AG04450 (cell line): Measurements from ENCODE around the gene TEDC2. TPM values are rescaled to one million over a fixed set of nuclear protein-coding genes. Genes with fewer than 3 reads are reported as not detected.
A peak's percentile ranks its signal among the peaks of the same experiment; 100 is the strongest.

Source experiments
- CTCF ChIA-PET: fragments of 300-600, 350-600 bp; formaldehyde crosslinking; extraction: SDS; loops from one replicate; lab custom pipeline; 2022; ENCODE audit warnings: antibody characterized with exemption, inconsistent platforms; lab: Charles Lee
- POLR2A ChIA-PET: fragments of 350-600 bp; formaldehyde crosslinking; extraction: SDS; loops from one replicate; lab custom pipeline; 2021; ENCODE audit warnings: antibody characterized with exemption, inconsistent platforms; lab: Yijun Ruan, JAX
- DNase-seq: peaks from one replicate; pipeline ENCODE4 v3.0.0-alpha.2; 2011; ENCODE audit warnings: low read depth, low spot score
- H3K27ac ChIP-seq: one replicate; pipeline ENCODE4 v1.5.1; 2012; ENCODE audit warnings: low read depth, low read length, control low read depth
- H3K27me3 ChIP-seq: one replicate; pipeline ENCODE4 v1.6.0; 2012; ENCODE audit warnings: low read length; ENCODE audit not compliant: control insufficient read depth, insufficient read depth
- H3K4me3 ChIP-seq: 2 replicates; pipeline ENCODE4 v1.5.1; 2011; ENCODE audit warnings: mild to moderate bottlenecking, low read depth, low read length, control low read depth
- H3K9me3 ChIP-seq: 2 replicates; pipeline ENCODE4 v1.5.1; 2012; ENCODE audit warnings: low read length; ENCODE audit not compliant: control insufficient read depth, insufficient read depth
- CTCF ChIP-seq: IDR thresholded peaks from 2 replicates; pipeline ENCODE4 v1.5.1; 2011; ENCODE audit warnings: low read depth, low read length, control low read depth, inconsistent platforms
- polyA plus RNA-seq: library from polyadenylated mRNA; depleted of rRNA; stranded (reverse); fragments of >200 nt; gene quantifications from 2 replicates; pipeline ENCODE4 v1.2.3, GENCODE V29; 2011

TEDC2 gene
- polyA plus RNA-seq, 1 experiment, result 1.8 TPM

- ChIA-PET POLR2A (interaction anchor here (1.0 to 1.3 kb wide), 5 partner anchors 19 to 289 kb away, joined by 3 to 8 read pairs (median 4); partner anchors contain the start of genes AMDHD2, CCNF and ECI1), CTCF (interaction anchor here (0.5 to 2.6 kb wide), 13 partner anchors 11 to 1969 kb away, joined by 3 to 30 read pairs (median 5); partner anchors contain the start of genes ABCA3, ATP6V0C, CCNF and NTN3)
- H3K27me3 ChIP-seq, result no peaks in the 10 kb centered on the region
- no peak overlapping the region for H3K27ac ChIP-seq
- DNase-seq, result no peak
- no peaks in the 10 kb centered on the region; the same call in 1 of the 2 replicates for H3K9me3 ChIP-seq
- no peak for TF ChIP-seq CTCF
- H3K4me3 ChIP-seq, result no peak overlapping the region
Observed at GRCh38 chr16:2500430-2500917, 40.6 kb downstream of the TEDC2 start.

DNA sequence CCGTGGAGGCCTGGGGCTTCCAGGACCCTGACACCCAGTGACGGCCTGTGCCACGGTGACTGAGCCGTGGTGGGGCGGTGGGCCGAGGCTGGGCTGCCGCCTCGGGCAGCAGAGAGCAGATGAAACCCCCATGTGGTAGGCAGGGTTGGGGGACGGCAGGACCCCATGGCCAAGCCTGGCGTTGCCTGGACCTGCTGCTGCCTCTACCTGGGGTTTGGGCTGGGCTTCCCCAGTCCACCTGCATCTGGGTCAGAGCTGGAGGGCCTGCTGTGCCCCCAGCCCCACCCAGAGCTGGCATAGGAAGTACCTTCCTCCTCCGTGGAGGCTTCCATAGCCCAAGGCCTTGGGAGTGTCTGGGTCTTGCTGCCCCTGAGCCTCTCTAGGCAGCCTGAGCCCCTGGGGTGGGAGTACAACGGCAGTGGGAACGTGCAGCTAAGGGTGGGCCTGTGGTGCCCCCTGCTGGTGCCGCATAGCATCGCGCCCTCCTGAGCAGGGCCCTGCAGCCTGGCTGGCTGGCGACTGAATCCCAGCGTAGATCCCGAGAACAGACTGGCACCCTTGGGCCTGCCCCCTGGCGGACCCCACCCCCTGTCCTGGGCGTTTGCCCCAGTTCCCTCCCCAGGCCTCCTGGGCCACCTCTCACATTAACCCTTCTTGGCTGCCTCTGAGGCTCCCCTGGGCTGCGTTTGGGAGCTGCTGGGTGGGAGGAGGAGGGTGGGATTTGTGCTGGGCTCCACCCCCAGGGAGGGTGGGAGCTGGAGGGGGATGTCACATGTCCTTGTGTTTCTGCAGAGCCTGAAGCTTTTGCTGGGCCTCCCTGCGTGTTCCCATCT lies 41.2 kb downstream of the TEDC2 start:
- CTCF ChIA-PET, result interaction anchor here (0.5 to 2.6 kb wide), 34 partner anchors 9 to 1970 kb away, joined by 3 to 30 read pairs (median 4); partner anchors contain the start of genes ABCA3, ATP6V0C, CCNF and NTN3
- H3K27ac ChIP-seq, result no peak overlapping the region
- DNase-seq, result peak; percentile 60
- peak overlapping the region; percentile 36 for H3K4me3 ChIP-seq
- H3K9me3 ChIP-seq, result no peaks in the 10 kb centered on the region; the same call in 1 of the 2 replicates
- POLR2A ChIA-PET, result interaction anchor here (0.5 to 2.2 kb wide), 14 partner anchors 10 to 633 kb away, joined by 3 to 11 read pairs (median 4); partner anchors contain the start of genes AMDHD2, ATP6V0C, CCNF and ECI1
- H3K27me3 ChIP-seq, result no peaks in the 10 kb centered on the region
- TF ChIP-seq CTCF, result peak; percentile 96

GRCh38 chr16:2501946-2502895 lies 42.3 kb downstream of the TEDC2 start:
- H3K4me3 ChIP-seq, result no peak overlapping the region
- POLR2A ChIA-PET, result interaction anchor here (0.5 to 2.2 kb wide), 13 partner anchors 9 to 634 kb away, joined by 3 to 11 read pairs (median 4); partner anchors contain the start of genes AMDHD2, ATP6V0C, ECI1 and TBC1D24
- H3K27ac ChIP-seq, result peak overlapping the region; percentile 62
- CTCF ChIA-PET, result interaction anchor here (0.6 to 2.6 kb wide), 30 partner anchors 9 to 372 kb away, joined by 3 to 30 read pairs (median 4); partner anchors contain the start of genes ABCA3, ATP6V0C and CCNF
- TF ChIP-seq CTCF, result no peak
- H3K27me3 ChIP-seq, result no peaks in the 10 kb centered on the region
- no peak for DNase-seq
- no peaks in the 10 kb centered on the region; the same call in 1 of the 2 replicates for H3K9me3 ChIP-seq

- ChIA-PET POLR2A (interaction anchor here (1.2 kb wide), 1 partner anchor 32 kb away, joined by 4 read pairs; no protein-coding TSS in a partner anchor), CTCF (no interaction called here)
- TF ChIP-seq CTCF, result no peak
- Histone ChIP-seq H3K9me3 (no peaks in the 10 kb centered on the region; the same call in 1 of the 2 replicates), H3K27me3 (no peaks in the 10 kb centered on the region), H3K4me3 (no peak overlapping the region), H3K27ac (no peak overlapping the region)
- no peak for DNase-seq
Observed at GRCh38 chr16:2505695-2506094, 45.8 kb downstream of the TEDC2 start.
